K562 (cell line): ENCODE results near the gene MYO1E. TPM values are rescaled to one million over a fixed set of nuclear protein-coding genes. Genes with fewer than 3 reads are reported as not detected.

ENCODE experiments used
- ATAC-seq: fragments of 200-7000 bp; cut with Tn5 transposase; 3 replicates; pipeline ENCODE4 v1.9.1; 2020; ENCODE audit warnings: moderate library complexity
- BruUV-seq: library from RNA; stranded (reverse); fragments of 400-500 nt; replicated peaks from 2 replicates; lab custom pipeline; 2021; lab: Mats Ljungman, UMichigan
- CTCF ChIA-PET: fragments of 300-600 bp; formaldehyde crosslinking; extraction: SDS; loops from one replicate; lab custom pipeline; 2021; ENCODE audit warnings: low intra/inter-chr PET ratio; lab: Yijun Ruan, JAX
- POLR2A ChIA-PET: fragments of 300-600, 350-650 bp; sonication (Branson Sonifier 250); formaldehyde crosslinking; extraction: SDS; loops from one replicate; lab custom pipeline; 2021; ENCODE audit warnings: antibody characterized with exemption, inconsistent platforms; lab: Yijun Ruan, JAX
- DNase-seq, 4 experiments: peaks; one replicate each; pipeline versions ENCODE4 v3.0.0 to v3.0.0-alpha.2; 2011 to 2018; ENCODE audit warnings: low spot score in 3 of 4, mixed read lengths in 3 of 4; ENCODE audit errors: extremely low read depth in 1 of 4
- FAIRE-seq: peaks from 2 replicates; lab custom pipeline; 2011; peaks lifted over from hg19 to GRCh38; lab: Jason Lieb, UNC
- H2AFZ ChIP-seq: 2 replicates; pipeline ENCODE4 v1.6.0; 2011; ENCODE audit warnings: low read depth, low read length, control low read depth, inconsistent platforms
- H3K27ac ChIP-seq: fragments of 200-600 bp; 3 replicates; pipeline ENCODE4 v1.8.0; 2011; ENCODE audit warnings: low read depth, mild to moderate bottlenecking, control low read depth, inconsistent platforms, low read length, moderate library complexity, mixed read lengths; ENCODE audit errors: extremely low read depth
- H3K27me3 ChIP-seq, 2 experiments: fragments of 300-600 bp in 1 of 2; 2 replicates in 1 of 2; 3 replicates in 1 of 2; pipeline versions ENCODE4 v1.6.0 to v1.8.0; 2011; ENCODE audit warnings: inconsistent platforms in 2 of 2, low read length in 2 of 2, mild to moderate bottlenecking in 1 of 2, mixed read lengths in 1 of 2, moderate library complexity in 1 of 2; ENCODE audit not compliant: control insufficient read depth in 2 of 2, insufficient read depth in 2 of 2
- H3K36me3 ChIP-seq: fragments of 300-600 bp; 3 replicates; pipeline ENCODE4 v1.8.0; 2011; ENCODE audit warnings: mild to moderate bottlenecking, low read length, inconsistent platforms; ENCODE audit not compliant: control insufficient read depth, insufficient read depth
- H3K4me1 ChIP-seq, 2 experiments: fragments of 200-600 bp in 1 of 2; replicated peaks in 1 of 2; 2 replicates in 1 of 2; 3 replicates in 1 of 2; pipeline versions ENCODE4 v1.5.1 to v1.8.0; 2011; ENCODE audit warnings: inconsistent platforms in 2 of 2, low read length in 2 of 2, mild to moderate bottlenecking in 1 of 2, mixed read lengths in 1 of 2, moderate library complexity in 1 of 2; ENCODE audit not compliant: control insufficient read depth in 2 of 2, insufficient read depth in 2 of 2
- H3K4me2 ChIP-seq: 2 replicates; pipeline ENCODE4 v1.6.1; 2011; ENCODE audit warnings: low read length, control low read depth, inconsistent platforms, mixed read lengths; ENCODE audit not compliant: insufficient read depth
- H3K4me3 ChIP-seq: fragments of 200-600 bp; sonication (generic), shearing (Covaris generic); 2 replicates; pipeline ENCODE4 v1.5.1; 2016; ENCODE audit warnings: control low read depth, inconsistent platforms
- H3K79me2 ChIP-seq: fragments of 200-600 bp; 3 replicates; pipeline ENCODE4 v1.8.0; 2011; ENCODE audit warnings: low read length, inconsistent platforms; ENCODE audit not compliant: control insufficient read depth, insufficient read depth
- H3K9ac ChIP-seq, 2 experiments: 2 replicates each; pipeline versions ENCODE4 v1.6.0 to v1.6.1; 2011; ENCODE audit warnings: low read depth in 2 of 2, low read length in 2 of 2, control low read depth in 1 of 2, inconsistent platforms in 1 of 2, mild to moderate bottlenecking in 1 of 2, mixed read lengths in 1 of 2; ENCODE audit not compliant: insufficient read depth in 1 of 2
- H3K9me1 ChIP-seq: one replicate; pipeline ENCODE4 v1.6.0; 2011; ENCODE audit warnings: inconsistent platforms, mild to moderate bottlenecking, low read length, moderate library complexity; ENCODE audit not compliant: control insufficient read depth, insufficient read depth
- H3K9me3 ChIP-seq: replicated peaks from 2 replicates; pipeline ENCODE4 v1.5.1; 2011; ENCODE audit warnings: low read depth, low read length, inconsistent platforms; ENCODE audit not compliant: control insufficient read depth, insufficient read depth
- H4K20me1 ChIP-seq: replicated peaks from 2 replicates; pipeline ENCODE4 v1.6.1; 2011; ENCODE audit warnings: low read length, inconsistent platforms, mixed read lengths; ENCODE audit not compliant: control insufficient read depth, insufficient read depth
- CHAMP1 ChIP-seq: fragments of 450-650 bp; IDR thresholded peaks from 2 replicates; pipeline ENCODE4 v1.6.1; 2016; ENCODE audit warnings: mild to moderate bottlenecking
- CREM ChIP-seq: IDR thresholded peaks from 2 replicates; pipeline ENCODE4 v1.6.1; 2014; ENCODE audit warnings: antibody characterized with exemption, low read depth
- FOXA1 ChIP-seq: fragments of 450-650 bp; IDR thresholded peaks from 2 replicates; pipeline ENCODE4 v1.6.1; 2016; ENCODE audit warnings: mild to moderate bottlenecking, borderline replicate concordance
- MEIS2 ChIP-seq: fragments of 450-650 bp; IDR thresholded peaks from 2 replicates; pipeline ENCODE4 v1.6.1; 2014; ENCODE audit warnings: mild to moderate bottlenecking; ENCODE audit not compliant: partially characterized antibody
- PKNOX1 ChIP-seq: fragments of 450-650 bp; IDR thresholded peaks from 2 replicates; pipeline ENCODE4 v1.6.1; 2016
- ZNF507 ChIP-seq: conservative IDR thresholded peaks from 2 replicates; pipeline ENCODE4 v1.6.1; 2017; ENCODE audit warnings: missing genetic modification characterization, missing compliant biosample characterization
- WGBS: fragments of 100-300 bp; shearing (Covaris generic); methylation state at CpG from one replicate; pipeline ENCODE4 v1.1.6; 2016; ENCODE audit warnings: low coverage, mixed read lengths; ENCODE audit not compliant: insufficient coverage; ENCODE audit errors: missing lambda C conversion rate; 5-methylcytosine and 5-hydroxymethylcytosine counted together
- in situ Hi-C: fragments of 300-500 bp; cut with MboI; formaldehyde crosslinking; loops from 4 replicates; pipeline ENCODE4 v1.15.0; 2018; ENCODE audit warnings: inconsistent platforms, mixed read lengths
- intact Hi-C: fragments of 100-400 bp; cut with micrococcal nuclease; formaldehyde crosslinking; loops from 2 replicates; pipeline ENCODE4 v1.14.2; 2022
- polyA plus RNA-seq, 8 experiments: library from polyadenylated mRNA; depleted of rRNA in 4 of 8; stranded (reverse) in 5 of 8; unstranded in 3 of 8; fragments of >200 nt; fragmentation: Nextera tagmentation in 2 of 8; fragmentation: Illumina TruSeq in 1 of 8; extraction: Ambion mirVana in 2 of 8; extraction: Trizol in 1 of 8; gene quantifications; 2 replicates each; pipeline versions ENCODE4 v1.2.1 to v1.2.3, GENCODE V29; 2011 to 2014; ENCODE audit warnings: inconsistent platforms in 1 of 8, missing spikeins in 1 of 8
- total RNA-seq, 7 experiments: library from RNA; depleted of rRNA in 6 of 7; stranded (reverse); fragments of >200 nt in 6 of 7; fragmentation: Illumina TruSeq in 2 of 7; extraction: Trizol in 2 of 7; gene quantifications; 2 replicates each; pipeline versions ENCODE4 v1.2.1 to v1.2.3, GENCODE V29; 2011 to 2021; ENCODE audit warnings: low replicate concordance in 1 of 7

MYO1E gene
- total and polyA plus RNA-seq, 9 of the 15 experiments (the other 6 are each of a cell fraction or from before 2014, with no cell fraction given), result under 0.01 to 0.44 (median 0.01) TPM; not detected in 6

GRCh38 chr15:59180945-59181600 lies 191.6 kb downstream of the MYO1E start (continued):
- TF ChIP-seq CHAMP1, result no peak
- no peak for TF ChIP-seq FOXA1

- Histone ChIP-seq H3K4me3 (no peak overlapping the region), H3K9me1 (no peaks in the 10 kb centered on the region), H2AFZ (no peak overlapping the region), H3K4me2 (no peak overlapping the region), H3K27ac (no peak overlapping the region), H3K27me3 (peaks cover 23 to 27% of the 10 kb centered on the region in 2 experiments), H3K9me3 (peaks cover 3% of the 10 kb centered on the region; the same call in 1 of the 2 replicates), H3K4me1 (no peaks in the 10 kb centered on the region), H3K36me3 (no peaks in the 10 kb centered on the region), H3K9ac (no peak overlapping the region), H4K20me1 (no peaks in the 10 kb centered on the region), H3K79me2 (no peaks in the 10 kb centered on the region)
- TF ChIP-seq ZNF507 (tag) (no peak), CREM (no peak), MEIS2 (peak; percentile 22), PKNOX1 (0 out of 2 replicates have a peak, but pooled peaks have one; percentile 25)
- no peak for DNase-seq
- POLR2A ChIA-PET, result interaction anchor here (1.3 kb wide), 1 partner anchor 10 kb away, joined by 3 read pairs; no protein-coding TSS in a partner anchor
- ATAC-seq, result no peak
- CTCF ChIA-PET, result no interaction called here
- 2% methylated on average over 5 of the region's 5 CpGs for WGBS
- no peak for FAIRE-seq
- in situ Hi-C loops, result no loop called here
- intact Hi-C loops, result no loop called here
- BruUV-seq, result no TSS peak
Observed at GRCh38 chr15:59179717-59180116, 193.0 kb downstream of the MYO1E start.
